ENCODE measurements around the gene HSF2BP.

The HSF2BP gene

GRCh38 chr21:43608225-43608624 is 51.1 kb downstream of the HSF2BP start:
- TF ChIP-seq CTCF (IDR thresholded peaks at IDR 0.05; ENCODE audit: borderline replicate concordance, insufficient read depth, low read depth, low read length): no peak
- no peak overlapping the region for H3K4me3 ChIP-seq (ENCODE audit: low read depth, low read length)

- TF ChIP-seq CTCF (IDR thresholded peaks at IDR 0.05; ENCODE audit: borderline replicate concordance, insufficient read depth, low read depth, low read length): no peak
- no peak overlapping the region for H3K4me3 ChIP-seq (ENCODE audit: low read depth, low read length)
Observed at GRCh38 chr21:43605320-43606215, 53.7 kb downstream of the HSF2BP start.

GRCh38 chr21:43604505-43605204 is 54.6 kb downstream of the HSF2BP start:
- no peak for TF ChIP-seq CTCF (IDR thresholded peaks at IDR 0.05; ENCODE audit: borderline replicate concordance, insufficient read depth, low read depth, low read length)
- H3K4me3 ChIP-seq (ENCODE audit: low read depth, low read length): no peak overlapping the region

- H3K4me3 ChIP-seq (ENCODE audit: low read depth, low read length): no peak overlapping the region
- no peak for TF ChIP-seq CTCF (IDR thresholded peaks at IDR 0.05; ENCODE audit: borderline replicate concordance, insufficient read depth, low read depth, low read length)
Observed at GRCh38 chr21:43603641-43604504, 55.4 kb downstream of the HSF2BP start.

- no peak for TF ChIP-seq CTCF (IDR thresholded peaks at IDR 0.05; ENCODE audit: borderline replicate concordance, insufficient read depth, low read depth, low read length)
- H3K4me3 ChIP-seq (ENCODE audit: low read depth, low read length): no peak overlapping the region
Observed at GRCh38 chr21:43603233-43603626, 56.1 kb downstream of the HSF2BP start.

GRCh38 chr21:43602266-43603232 is 56.7 kb downstream of the HSF2BP start:
- no peak for TF ChIP-seq CTCF (IDR thresholded peaks at IDR 0.05; ENCODE audit: borderline replicate concordance, insufficient read depth, low read depth, low read length)
- no peak overlapping the region for H3K4me3 ChIP-seq (ENCODE audit: low read depth, low read length)

All from GM12875 (cell line).